Naive thymus-derived CD8-positive, alpha-beta T cell (primary cell): ENCODE data around the gene CHRNA5. TPM values are rescaled to one million over a fixed set of nuclear protein-coding genes. Genes with fewer than 3 reads are reported as not detected.

Source experiments
- ATAC-seq, 2 donors: fragments of 150-1000 bp; cut with Tn5 transposase in 1 of 2; sonication (Bioruptor Pico), chemical (Tn5 transposase) in 1 of 2; 1 replicate in 1 of 2; 2 replicates in 1 of 2; pipeline ENCODE4 v1.10.0; 2021; ENCODE audit warnings: mild to moderate bottlenecking in 2 of 2, moderate library complexity in 2 of 2
- POLR2A ChIA-PET: fragments of 350-600 bp; sonication (Branson Sonifier 250); formaldehyde crosslinking; loops from one replicate; lab custom pipeline; 2021; ENCODE audit warnings: antibody characterized with exemption; lab: Charles Lee
- DNase-seq, 10 donors: peaks; one replicate each; pipeline versions ENCODE4 v3.0.0 to v3.0.0-alpha.2; 2020 to 2022
- H3K27ac Mint-ChIP-seq, 10 donors: one replicate each; pipeline ENCODE4 v1.8.0; 2020 to 2022; ENCODE audit warnings: mild to moderate bottlenecking in 10 of 10, mixed read lengths in 10 of 10, moderate library complexity in 4 of 10, inconsistent platforms in 1 of 10
- H3K27me3 Mint-ChIP-seq, 5 donors: one replicate each; pipeline ENCODE4 v1.8.0; 2021 to 2022; ENCODE audit warnings: mixed read lengths in 5 of 5
- H3K36me3 Mint-ChIP-seq, 3 donors: one replicate each; pipeline ENCODE4 v1.8.0; 2020 to 2022; ENCODE audit warnings: mixed read lengths in 3 of 3, mild to moderate bottlenecking in 2 of 3, inconsistent platforms in 1 of 3
- H3K4me1 Mint-ChIP-seq, 4 donors: one replicate each; pipeline ENCODE4 v1.8.0; 2021 to 2022; ENCODE audit warnings: mixed read lengths in 4 of 4
- H3K4me3 Mint-ChIP-seq, 10 donors: one replicate each; pipeline ENCODE4 v1.8.0; 2020 to 2022; ENCODE audit warnings: mild to moderate bottlenecking in 10 of 10, mixed read lengths in 10 of 10, moderate library complexity in 6 of 10, inconsistent platforms in 1 of 10
- H3K9me3 Mint-ChIP-seq, 9 donors: one replicate each; pipeline ENCODE4 v1.8.0; 2020 to 2022; ENCODE audit warnings: mixed read lengths in 9 of 9, mild to moderate bottlenecking in 3 of 9, inconsistent platforms in 1 of 9, moderate library complexity in 1 of 9
- polyA plus RNA-seq, 3 donors: library from polyadenylated mRNA; unstranded; fragments of 300-500 nt; fragmentation: Illumina TruSeq; gene quantifications; one replicate each; pipeline ENCODE4 v1.2.3, GENCODE V29; 2021
- total RNA-seq, 8 experiments: library from RNA in 2 of 8; stranded (reverse) in 2 of 8; gene quantifications; one replicate each; pipeline ENCODE4 v1.2.3 and lab custom pipeline; 2021 to 2026

CHRNA5 gene
- total and polyA plus RNA-seq, 5 experiments from 2014 or later = 0.34 to 1.3 (median 0.90) TPM; not detected in 1

DNA sequence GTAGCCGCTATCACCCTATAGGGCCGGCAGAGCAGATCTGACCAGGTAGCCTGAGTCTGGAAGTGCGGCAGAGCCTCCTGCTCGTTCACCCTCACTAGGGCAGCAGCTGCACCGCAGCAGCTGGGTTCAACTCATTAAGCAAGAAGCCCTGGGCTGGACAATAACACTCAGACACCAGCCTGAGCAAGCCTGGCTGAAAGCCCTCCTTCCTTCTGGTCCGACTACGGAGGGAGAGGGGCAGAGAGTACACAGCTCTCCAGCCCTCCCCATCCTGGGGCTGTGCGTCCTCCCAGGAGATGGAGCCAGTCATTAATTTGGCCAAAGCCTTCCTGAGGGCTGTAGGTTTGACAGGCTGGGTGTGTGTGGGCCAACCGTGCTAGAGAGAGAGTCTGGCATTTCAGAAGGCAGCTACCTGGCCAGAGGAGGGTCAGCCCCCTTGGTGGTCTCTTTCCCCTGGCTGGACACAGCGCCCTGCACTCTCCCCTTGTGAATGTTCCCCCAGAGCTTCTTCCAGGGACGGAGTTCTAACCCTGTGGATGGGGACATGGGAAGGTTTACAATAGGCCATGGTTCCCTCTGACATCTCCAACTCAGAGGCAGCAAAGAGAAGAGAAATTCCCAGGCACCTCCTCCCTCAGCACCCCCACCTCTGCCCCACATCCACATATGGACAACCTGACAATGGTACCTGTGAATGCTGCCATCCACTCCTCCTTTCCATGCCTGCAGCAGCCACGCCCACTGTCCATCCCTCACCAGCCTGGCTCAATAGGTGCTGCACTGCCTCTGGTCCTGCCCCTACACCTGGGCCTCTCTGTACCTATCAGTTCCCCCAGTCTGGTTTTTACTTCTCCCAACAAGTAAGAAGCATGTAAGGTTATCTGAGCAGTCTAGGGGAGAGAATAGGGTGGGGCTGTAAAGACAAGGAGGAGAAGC is 69.2 kb downstream of the CHRNA5 start:
- Mint-ChIP-seq H3K4me3 (no peak overlapping the region), H3K9me3 (peaks cover 0 to 13% (median 3%) of the 10 kb centered on the region in 9 donors), H3K27me3 (peaks cover under 1 to 30% (median 6%) of the 10 kb centered on the region in 5 donors), H3K27ac (no peak overlapping the region), H3K4me1 (no peaks in the 10 kb centered on the region), H3K36me3 (peaks cover 0 to 9% (median 5%) of the 10 kb centered on the region in 3 donors)
- POLR2A ChIA-PET = interaction anchor here (0.5 kb wide), 1 partner anchor 54 kb away, joined by 3 read pairs; no protein-coding TSS in a partner anchor
- DNase-seq = no peak
- ATAC-seq = no peak

DNA sequence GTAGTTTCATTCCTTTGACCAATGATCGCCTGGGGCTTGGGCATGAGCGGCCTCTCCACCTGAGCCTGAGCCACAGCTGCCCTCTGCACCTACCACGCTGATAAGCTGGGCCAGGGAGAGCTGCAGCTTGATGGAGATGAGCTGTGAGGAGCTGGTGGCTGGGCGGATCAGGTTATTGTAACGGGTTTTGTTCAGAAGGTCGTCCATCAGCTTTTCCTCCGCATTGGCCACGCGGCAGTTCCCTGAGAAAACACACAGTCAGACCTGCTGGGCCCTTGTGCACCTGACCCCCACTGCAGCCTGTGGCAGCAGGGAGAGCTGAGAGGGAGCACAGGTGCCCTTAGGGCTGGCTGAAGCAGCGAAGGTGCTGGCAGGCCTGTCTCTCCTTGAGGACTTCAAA is 70.0 kb downstream of the CHRNA5 start:
- Mint-ChIP-seq H3K27ac (no peak overlapping the region), H3K9me3 (peaks cover 0 to 13% (median 3%) of the 10 kb centered on the region in 9 donors), H3K4me1 (peaks cover 0 to 4% (median 0%) of the 10 kb centered on the region in 4 donors), H3K4me3 (no peak overlapping the region), H3K36me3 (peaks cover 0 to 9% (median 5%) of the 10 kb centered on the region in 3 donors), H3K27me3 (peaks cover 2 to 27% (median 9%) of the 10 kb centered on the region in 5 donors)
- POLR2A ChIA-PET = interaction anchor here (0.5 kb wide), 1 partner anchor 55 kb away, joined by 3 read pairs; no protein-coding TSS in a partner anchor
- ATAC-seq (no peak), DNase-seq (no peak)

GRCh38 chr15:78636378-78636859 is 71.1 kb downstream of the CHRNA5 start:
- H3K4me3 Mint-ChIP-seq = no peak overlapping the region
- H3K4me1 Mint-ChIP-seq = peaks cover 3 to 10% (median 4%) of the 10 kb centered on the region in 4 donors
- ATAC-seq = no peak
- POLR2A ChIA-PET = no interaction called here
- peak overlapping the region in 1 of 10 donors; percentile 16 for H3K27ac Mint-ChIP-seq
- H3K36me3 Mint-ChIP-seq = peaks cover 0 to 9% (median 5%) of the 10 kb centered on the region in 3 donors
- no peak for DNase-seq
- peaks cover 2 to 27% (median 13%) of the 10 kb centered on the region in 5 donors for H3K27me3 Mint-ChIP-seq
- H3K9me3 Mint-ChIP-seq = peaks cover 0 to 13% (median 3%) of the 10 kb centered on the region in 9 donors

GRCh38 chr15:78637776-78638435 is 72.6 kb downstream of the CHRNA5 start:
- POLR2A ChIA-PET = no interaction called here
- peaks cover 0 to 8% (median 1%) of the 10 kb centered on the region in 3 donors for H3K36me3 Mint-ChIP-seq
- H3K9me3 Mint-ChIP-seq = peaks cover 0 to 12% (median 2%) of the 10 kb centered on the region in 9 donors
- H3K27ac Mint-ChIP-seq = no peak overlapping the region
- no peak for DNase-seq
- H3K4me3 Mint-ChIP-seq = no peak overlapping the region
- no peak for ATAC-seq
- H3K4me1 Mint-ChIP-seq = peaks cover 6 to 13% (median 9%) of the 10 kb centered on the region in 4 donors
- peaks cover 0 to 25% (median 11%) of the 10 kb centered on the region in 5 donors for H3K27me3 Mint-ChIP-seq

GRCh38 chr15:78638658-78639314 is 73.5 kb downstream of the CHRNA5 start:
- Mint-ChIP-seq H3K27me3 (peaks cover 0 to 18% (median 11%) of the 10 kb centered on the region in 5 donors), H3K9me3 (peaks cover 0 to 3% (median 0%) of the 10 kb centered on the region in 9 donors), H3K27ac (no peak overlapping the region), H3K36me3 (no peaks in the 10 kb centered on the region), H3K4me1 (peaks cover 6 to 13% (median 9%) of the 10 kb centered on the region in 4 donors), H3K4me3 (peak overlapping the region in 2 of 10 donors; percentile 33 to 82)
- ATAC-seq (peak; percentile 50 to 55), DNase-seq (peak in 9 of 10 donors; percentile 10 to 68 (median 34))
- POLR2A ChIA-PET = no interaction called here

GRCh38 chr15:78640527-78641101 is 75.3 kb downstream of the CHRNA5 start:
- POLR2A ChIA-PET = no interaction called here
- peaks cover 0 to 18% (median 11%) of the 10 kb centered on the region in 5 donors for H3K27me3 Mint-ChIP-seq
- H3K4me3 Mint-ChIP-seq = peak overlapping the region; percentile 26 to 83 (median 70)
- H3K9me3 Mint-ChIP-seq = no peaks in the 10 kb centered on the region
- no peaks in the 10 kb centered on the region for H3K36me3 Mint-ChIP-seq
- DNase-seq (peak in 2 of 10 donors; percentile 12 to 15), ATAC-seq (peak; percentile 27 to 56)
- peaks cover 6 to 13% (median 9%) of the 10 kb centered on the region in 4 donors for H3K4me1 Mint-ChIP-seq
- H3K27ac Mint-ChIP-seq = no peak overlapping the region

DNA sequence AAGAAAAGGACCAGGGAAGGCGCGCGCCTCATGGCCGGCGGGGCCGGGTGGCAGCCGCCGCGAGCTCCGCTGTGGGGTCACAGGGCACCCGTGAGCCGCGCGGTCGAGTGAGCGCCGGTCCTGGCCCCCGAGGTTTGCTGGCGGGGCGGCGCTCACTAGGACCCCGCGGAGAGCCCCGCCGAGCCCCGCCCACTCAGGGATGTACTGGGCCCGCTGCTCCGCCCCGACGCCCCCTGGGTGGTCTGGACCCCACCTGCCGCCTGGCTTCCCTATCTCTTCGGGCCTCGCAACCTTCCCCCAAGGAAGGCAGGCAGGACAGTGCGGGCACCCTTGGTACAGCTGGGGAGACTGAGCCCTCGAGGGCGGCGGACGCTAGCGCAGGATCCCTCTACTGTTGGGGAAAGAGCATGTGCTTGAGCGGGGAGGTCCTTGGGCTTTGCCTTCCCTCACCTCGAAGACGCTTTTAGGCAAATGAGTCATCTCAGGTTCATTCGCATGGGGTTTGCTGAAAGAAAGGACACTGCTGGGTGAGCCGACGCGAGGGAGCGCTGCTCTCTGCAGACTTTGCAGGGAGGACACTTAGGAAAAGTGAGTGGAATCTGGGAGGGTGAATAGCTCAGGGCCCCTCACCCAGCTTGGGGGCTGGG is 75.9 kb downstream of the CHRNA5 start, which contains the start of gene CHRNB4:
Gene CHRNB4 (minus strand): TSS at position 109 of the 647 bp plus-strand sequence. CDS start 77 bp downstream, at position 32.
- Mint-ChIP-seq H3K4me3 (peak within 1 kb of the TSS; percentile 67 to 86 (median 78)), H3K27ac (peak within 1 kb of the TSS in 3 of 10 donors; percentile 43 to 78 (median 56)), H3K4me1 (peaks cover 6 to 13% (median 9%) of the 10 kb centered on the region in 4 donors), H3K36me3 (no peaks in the 10 kb centered on the region), H3K27me3 (peaks cover 0 to 15% (median 11%) of the 10 kb centered on the region in 5 donors), H3K9me3 (no peaks in the 10 kb centered on the region)
- peak; percentile 80 to 84 for ATAC-seq
- POLR2A ChIA-PET = no interaction called here
- peak in 6 of 10 donors; percentile 21 to 34 (median 26) for DNase-seq

- no peak for DNase-seq
- Mint-ChIP-seq H3K27ac (peak overlapping the region in 2 of 10 donors; percentile 43 to 78), H3K27me3 (peaks cover 0 to 15% (median 9%) of the 10 kb centered on the region in 5 donors), H3K4me1 (peaks cover 6 to 13% (median 9%) of the 10 kb centered on the region in 4 donors), H3K36me3 (no peaks in the 10 kb centered on the region), H3K9me3 (no peaks in the 10 kb centered on the region), H3K4me3 (peak overlapping the region; percentile 66 to 86 (median 78))
- ATAC-seq = no peak
- POLR2A ChIA-PET = no interaction called here
These were observed 76.5 kb downstream of the CHRNA5 start for GRCh38 chr15:78641749-78642275.

GRCh38 chr15:78642331-78642730 is 77.0 kb downstream of the CHRNA5 start:
- ATAC-seq = no peak
- peaks cover 0 to 15% (median 5%) of the 10 kb centered on the region in 5 donors for H3K27me3 Mint-ChIP-seq
- POLR2A ChIA-PET = no interaction called here
- H3K27ac Mint-ChIP-seq = no peak overlapping the region
- H3K36me3 Mint-ChIP-seq = no peaks in the 10 kb centered on the region
- peak overlapping the region in 3 of 10 donors; percentile 76 to 78 (median 77) for H3K4me3 Mint-ChIP-seq
- no peak for DNase-seq
- H3K9me3 Mint-ChIP-seq = no peaks in the 10 kb centered on the region
- H3K4me1 Mint-ChIP-seq = peaks cover 6 to 13% (median 9%) of the 10 kb centered on the region in 4 donors
